Stomach (tissue), 4 donors: ENCODE results near the gene HCN1.

Experiments
- CTCF ChIP-seq, 7 experiments: fragments of 450-650 bp in 4 of 7; fragments of 200-600 bp in 3 of 7; sonication (generic) in 3 of 7; IDR thresholded peaks; one replicate each; pipeline ENCODE4 v1.5.1; 2016 to 2019; ENCODE audit warnings: antibody characterized with exemption in 7 of 7, control low read depth in 2 of 7, mild to moderate bottlenecking in 1 of 7
- EP300 ChIP-seq: sonication (generic); formaldehyde crosslinking; IDR thresholded peaks from one replicate; pipeline ENCODE4 v1.6.1; 2017; ENCODE audit warnings: antibody characterized with exemption
- POLR2A ChIP-seq, 4 donors: fragments of 450-650 bp; IDR thresholded peaks; one replicate each; pipeline ENCODE4 v1.6.1; 2016; ENCODE audit warnings: antibody characterized with exemption in 4 of 4, control low read depth in 2 of 4, mild to moderate bottlenecking in 1 of 4, moderate library complexity in 1 of 4
- POLR2AphosphoS5 ChIP-seq, 3 donors: sonication (generic); formaldehyde crosslinking; IDR thresholded peaks; one replicate each; pipeline ENCODE4 v1.6.1; 2016; ENCODE audit warnings: antibody characterized with exemption in 3 of 3

GRCh38 chr5:45737153-45737552 is 41.0 kb upstream of the HCN1 start:
- TF ChIP-seq CTCF (IDR thresholded peaks at IDR 0.05) (no peak), POLR2A (IDR thresholded peaks at IDR 0.05) (no peak), POLR2AphosphoS5 (IDR thresholded peaks at IDR 0.05) (no peak), EP300 (no peak)
